Measurements from ENCODE around the gene ETV4.

ETV4 gene

DNA sequence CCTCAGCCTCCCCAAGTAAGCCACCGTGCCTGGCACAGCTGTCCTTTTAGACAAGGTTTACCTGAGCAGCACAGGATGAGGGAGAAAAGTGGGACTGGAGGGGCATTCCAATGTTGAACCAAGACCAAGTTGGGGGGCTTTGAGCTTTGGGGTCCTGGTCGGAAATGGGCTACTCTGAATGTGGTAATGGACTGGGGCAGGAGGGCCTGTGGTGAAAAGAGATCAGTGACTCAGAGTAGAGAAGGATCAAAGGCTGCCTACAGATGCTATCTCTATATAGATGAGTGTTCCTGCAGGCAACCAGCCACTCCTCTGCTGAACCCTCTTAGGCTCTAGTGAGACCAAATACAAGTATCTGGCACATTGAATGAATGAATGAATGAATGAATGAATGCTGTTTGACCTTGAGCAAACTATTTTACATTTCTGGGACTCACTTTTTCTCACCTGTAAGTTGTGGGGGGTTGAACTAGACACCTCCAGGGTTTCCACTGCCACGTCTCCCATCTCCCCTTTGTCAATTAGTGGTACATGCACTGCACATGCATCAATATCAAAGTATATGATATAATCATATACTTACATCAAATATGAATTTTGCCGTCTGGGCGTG lies 26.3 kb upstream of the ETV4 start:
- no peak for DNase-seq

DNA sequence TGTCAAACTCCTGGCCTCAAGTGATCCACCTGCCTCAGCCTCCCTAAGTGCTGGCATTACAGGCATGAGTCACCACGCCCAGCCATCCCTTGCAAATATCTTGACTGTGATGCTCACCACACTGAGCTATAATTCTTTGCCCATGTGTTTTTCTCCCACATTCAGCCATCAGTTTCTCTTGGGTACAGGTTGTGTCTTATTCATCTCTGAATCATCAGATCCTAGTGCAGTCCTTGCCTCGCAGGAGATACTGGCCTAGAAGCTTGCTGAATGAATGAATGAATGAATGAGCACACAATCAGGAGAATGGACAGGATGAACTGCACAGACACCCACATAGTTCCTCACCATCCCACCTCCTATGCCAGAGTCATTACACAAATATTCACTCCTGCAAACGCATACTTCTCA lies 24.4 kb upstream of the ETV4 start:
- DNase-seq = no peak

GRCh38 chr17:43568506-43569082 lies 22.5 kb upstream of the ETV4 start:
- DNase-seq = no peak

DNA sequence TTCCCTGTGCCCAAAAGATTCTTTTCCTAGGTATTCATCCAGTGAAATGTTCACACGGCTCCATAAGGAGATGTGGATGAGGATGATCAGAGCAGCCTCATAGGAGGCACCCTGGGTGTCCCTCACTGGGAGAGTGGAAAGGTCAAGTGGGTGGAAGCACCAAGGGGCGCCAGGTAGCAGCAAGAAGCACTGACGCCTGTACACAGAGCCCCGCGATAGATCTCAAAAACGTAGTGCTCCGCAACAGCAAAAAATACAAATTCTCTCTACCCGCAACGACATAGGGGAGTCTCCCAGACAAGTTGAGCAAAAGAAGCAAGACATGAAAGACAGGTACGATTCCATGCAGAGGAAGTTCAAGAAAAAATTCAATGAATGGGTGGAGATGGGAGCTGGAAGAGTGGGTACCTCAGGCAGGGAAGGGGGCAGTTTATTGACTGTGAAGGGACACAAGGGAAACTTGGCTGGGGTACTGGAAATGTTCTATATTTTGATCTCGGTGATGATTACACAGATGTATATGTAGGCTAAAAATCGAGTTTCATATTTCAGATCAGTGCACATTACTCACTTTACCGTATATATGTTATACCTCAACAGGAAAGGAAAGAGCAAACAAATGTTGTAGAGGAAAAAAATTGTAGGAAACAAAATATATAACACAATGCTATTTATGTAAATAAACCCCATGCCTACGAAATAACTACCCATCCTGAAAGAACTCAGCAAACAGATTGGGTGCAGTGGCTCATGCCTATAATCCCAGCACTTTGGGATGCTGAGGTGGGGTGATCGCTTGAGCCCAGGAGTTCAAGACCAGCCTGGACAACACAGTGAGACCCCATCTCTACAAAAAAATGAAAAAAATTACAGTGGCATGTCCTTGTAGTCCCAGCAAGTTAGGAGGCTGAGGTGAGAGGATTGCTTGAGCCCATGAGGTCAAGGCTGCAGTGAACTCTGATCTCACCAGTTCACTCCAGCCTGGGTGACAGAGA lies 17.8 kb upstream of the ETV4 start:
- DNase-seq = no peak

DNA sequence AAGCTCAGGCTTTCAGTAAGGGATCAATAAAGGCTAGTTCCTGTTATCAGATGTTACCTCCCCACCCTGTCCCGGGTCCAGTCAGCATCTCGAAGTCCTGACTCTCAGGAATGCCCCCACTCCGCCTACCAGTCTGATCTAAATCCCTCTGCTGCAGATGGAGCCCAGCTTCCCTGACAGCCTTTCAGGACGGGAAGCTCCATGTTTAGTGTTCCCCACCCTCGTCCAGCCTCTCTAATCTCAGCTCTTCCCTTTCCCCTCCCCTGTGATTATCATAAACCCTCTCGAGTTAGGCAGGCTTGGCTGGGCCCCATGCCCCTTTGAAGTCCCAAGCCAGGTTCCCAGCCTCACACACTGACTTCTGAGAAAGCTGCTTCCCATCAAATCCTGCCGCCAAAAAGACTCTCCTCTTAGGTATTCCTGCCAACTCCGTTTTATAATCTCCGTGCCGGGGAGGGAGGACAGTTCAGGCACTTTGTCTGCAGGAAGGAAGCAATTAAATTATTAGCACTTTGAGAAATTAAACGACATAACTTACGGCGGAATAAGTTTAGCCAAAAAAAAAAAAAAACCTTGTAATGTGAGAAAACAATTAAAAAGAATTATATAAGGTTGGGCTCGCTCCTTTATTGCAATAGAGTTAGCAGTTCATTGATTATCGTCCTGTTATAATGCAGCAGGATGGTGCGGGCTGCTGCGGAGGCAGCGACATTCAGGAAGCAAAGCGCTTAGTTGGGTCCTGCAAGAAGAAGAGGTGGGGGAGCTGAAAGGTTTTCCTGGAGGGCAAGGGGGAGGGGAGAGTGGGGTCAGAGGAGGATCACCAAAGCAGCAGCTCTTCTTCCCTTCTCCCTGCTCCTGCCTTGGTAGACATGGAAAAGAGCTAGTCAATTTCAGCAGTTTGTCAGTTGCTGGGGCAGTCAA lies 16.8 kb upstream of the ETV4 start:
- DNase-seq = peak; percentile 3

DNA sequence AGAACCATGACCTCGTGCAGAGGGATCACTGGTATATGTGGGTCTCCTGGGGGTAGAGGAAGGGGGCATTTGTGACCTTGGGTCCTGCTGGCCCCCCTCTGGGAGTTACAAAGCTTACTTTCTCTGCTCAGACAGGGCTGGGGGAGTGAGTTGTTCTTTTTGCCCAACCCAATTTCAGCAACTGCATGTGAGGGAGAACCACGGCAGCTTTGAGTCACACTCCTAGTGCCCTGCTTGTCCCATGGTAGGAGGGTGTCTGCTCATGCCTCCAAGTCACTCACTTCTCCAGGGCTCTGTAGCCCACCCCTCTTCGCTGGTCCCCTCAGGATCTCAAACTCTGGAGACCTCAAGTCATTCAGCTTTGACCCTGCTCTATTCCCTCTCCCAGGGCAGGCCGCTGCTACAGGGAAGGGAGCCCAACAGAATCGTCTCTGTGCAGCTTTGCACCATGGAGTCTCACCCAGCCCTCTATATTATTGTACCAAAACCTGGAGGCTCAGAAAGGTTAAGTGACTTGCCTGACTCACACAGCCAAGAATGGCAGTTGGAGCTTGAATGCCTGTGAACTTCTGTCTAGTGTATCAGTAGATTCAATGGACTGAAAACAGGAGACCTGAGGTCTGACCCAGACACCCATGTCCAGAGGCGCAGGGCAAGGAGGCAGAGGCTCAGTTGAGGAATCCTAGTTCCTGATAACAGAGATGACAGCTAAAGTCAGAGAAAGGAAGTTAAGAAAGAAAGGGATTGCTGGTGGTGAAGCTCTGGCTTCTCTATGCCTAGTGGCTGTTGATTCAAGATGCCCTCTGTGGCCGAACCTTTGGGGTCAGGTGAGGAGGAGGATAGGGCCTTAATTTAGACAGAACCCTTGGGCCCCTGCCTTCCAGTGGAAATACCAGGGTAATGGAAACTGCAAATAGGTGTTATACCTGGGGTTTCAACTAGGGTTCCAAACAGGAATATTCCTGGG lies 14.6 kb upstream of the ETV4 start:
- no peak for DNase-seq

GRCh38 chr17:43559161-43559816 lies 13.1 kb upstream of the ETV4 start:
- DNase-seq = no peak

- DNase-seq = no peak
Observed at GRCh38 chr17:43558805-43559160, 12.6 kb upstream of the ETV4 start.

DNA sequence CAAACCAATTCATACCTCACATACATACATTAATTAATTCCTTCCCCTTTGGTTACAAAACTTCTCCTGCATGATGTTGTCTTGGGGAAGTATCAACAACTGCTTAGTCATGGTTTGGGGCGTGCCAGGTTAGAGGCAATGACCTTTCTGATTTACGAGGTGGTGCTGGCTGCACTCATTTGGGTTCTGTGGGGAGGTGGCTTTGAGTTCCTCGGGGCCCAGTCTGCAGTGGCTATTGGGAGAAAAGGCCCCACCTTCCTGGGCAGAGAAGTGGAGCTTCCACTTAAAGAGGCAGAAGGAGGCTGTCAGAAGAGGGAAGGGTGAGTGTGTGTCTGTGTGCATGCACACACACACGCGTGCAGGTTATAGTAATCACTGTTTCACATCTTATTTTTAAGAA lies 10.2 kb upstream of the ETV4 start:
- no peak for DNase-seq

DNA sequence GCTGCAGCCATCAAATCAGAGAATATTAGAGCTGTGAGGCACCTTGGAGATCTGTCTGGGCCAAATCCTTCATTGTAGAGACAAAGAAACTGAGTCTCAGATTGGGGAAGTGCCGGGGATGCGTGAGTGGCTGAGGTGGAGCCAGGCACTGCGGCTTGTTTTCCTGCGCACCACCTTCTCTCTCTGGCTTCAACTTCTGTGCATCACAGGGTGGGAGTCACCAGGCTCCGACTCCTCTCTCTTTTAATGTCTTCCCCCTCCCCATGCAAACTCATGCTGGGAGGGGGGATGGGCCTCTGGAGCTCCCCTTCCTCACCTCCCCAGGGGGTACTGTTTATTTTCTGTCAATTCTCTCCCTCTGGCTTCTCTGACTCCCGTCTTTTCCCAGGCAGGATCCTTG lies 8.7 kb upstream of the ETV4 start:
- DNase-seq = no peak

GRCh38 chr17:43553573-43553972 lies 7.4 kb upstream of the ETV4 start:
- DNase-seq = no peak

DNA sequence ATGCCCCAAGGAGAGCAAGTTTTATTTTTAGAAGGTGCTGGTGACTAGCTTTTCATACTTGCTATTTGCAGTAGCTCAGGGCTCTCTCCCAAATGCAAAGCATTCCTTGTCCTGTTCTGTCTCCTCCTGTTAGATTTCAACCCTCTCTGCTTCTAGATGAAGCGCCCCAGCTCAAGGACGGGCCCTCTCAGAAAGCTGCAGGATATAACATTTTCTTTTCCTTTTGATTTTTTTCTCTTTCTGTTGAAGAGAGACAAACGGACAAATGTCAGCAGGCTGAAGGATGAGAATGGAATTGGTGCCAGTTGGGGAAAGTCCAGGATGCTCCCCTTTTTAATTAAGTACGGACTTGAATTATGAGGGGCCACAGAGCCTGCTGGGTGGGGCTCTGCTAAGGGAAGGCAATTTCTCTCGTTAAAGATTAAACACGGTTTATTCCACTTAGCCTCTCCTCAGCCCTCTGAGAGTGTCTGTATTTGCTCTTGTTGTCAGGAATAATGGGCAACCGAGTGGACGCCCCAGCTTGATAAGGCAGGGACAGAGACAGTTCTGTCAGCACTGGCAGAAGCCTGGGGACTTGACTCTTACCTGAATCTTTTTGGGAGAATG lies 6.2 kb upstream of the ETV4 start:
- no peak for DNase-seq

DNA sequence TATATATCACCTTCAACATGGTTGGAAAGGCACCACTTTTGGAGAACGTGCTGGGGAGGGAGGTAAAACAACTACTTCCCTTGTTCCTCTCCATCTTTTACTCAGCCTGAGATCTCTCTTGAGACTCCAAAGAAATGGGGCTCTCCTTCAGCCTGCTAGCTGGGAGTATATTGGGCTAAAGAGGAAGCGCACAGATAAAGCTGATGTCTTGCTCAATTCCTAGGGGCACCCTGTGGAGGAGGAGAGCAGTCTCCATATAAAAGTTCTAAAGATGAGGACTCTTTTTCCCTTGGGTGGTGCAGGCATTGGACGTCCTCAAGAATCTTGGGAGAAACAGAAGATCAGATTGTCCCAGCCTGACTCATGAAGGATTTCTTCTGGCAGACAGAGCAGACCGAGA lies 4.6 kb upstream of the ETV4 start:
- DNase-seq = no peak

DNA sequence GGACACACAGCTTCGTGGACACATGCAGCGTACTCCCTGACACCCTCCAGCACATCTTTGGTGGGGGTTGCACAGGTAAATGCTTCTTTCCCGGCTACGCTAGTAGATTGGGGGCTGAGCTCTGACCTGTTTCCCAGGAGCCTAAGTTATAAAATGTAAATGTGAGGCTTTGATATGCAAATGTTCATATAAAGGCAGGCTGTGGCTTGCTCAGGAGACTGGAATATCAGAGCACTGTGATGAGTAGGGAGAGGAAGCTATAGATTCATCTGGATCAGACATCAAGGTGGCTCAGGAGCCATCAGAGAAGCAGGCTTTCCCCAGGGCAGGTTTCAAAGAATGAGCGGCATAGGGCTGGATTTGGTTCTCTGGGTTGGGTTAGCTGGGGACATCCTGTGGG lies 3.4 kb upstream of the ETV4 start:
- no peak for DNase-seq

DNA sequence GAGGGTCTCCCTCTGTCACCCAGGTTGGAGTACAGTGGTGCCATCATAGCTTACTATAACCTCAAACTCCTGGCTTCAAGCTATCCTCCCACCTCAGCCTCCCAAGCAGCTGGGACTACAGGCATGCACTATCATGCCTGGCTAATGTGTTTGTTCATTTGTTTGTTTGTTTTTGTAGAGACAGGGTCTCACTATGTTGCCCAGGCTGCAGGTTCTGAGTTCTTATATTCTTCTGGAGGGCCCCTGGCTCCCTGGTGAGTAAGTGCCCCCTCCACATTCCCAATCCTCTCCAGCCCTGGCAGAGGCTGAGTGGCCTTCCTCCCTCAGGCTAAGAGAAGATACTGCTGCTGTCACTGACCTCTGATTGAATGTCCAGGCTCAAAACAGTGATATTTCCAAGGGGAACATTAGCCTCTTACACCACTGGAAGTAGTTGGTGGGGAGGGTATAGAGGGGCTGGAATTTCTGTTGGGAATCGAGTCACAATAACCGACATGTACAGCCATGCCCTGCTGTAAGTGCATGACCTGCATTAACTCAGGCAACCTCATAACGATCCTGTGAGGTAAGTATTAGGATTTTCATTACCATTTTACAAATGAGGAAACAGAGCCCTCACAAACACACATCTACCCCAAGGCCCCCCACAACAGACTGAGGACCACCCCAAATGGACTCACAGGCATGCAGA lies 2.7 kb upstream of the ETV4 start:
- DNase-seq = no peak

GRCh38 chr17:43547659-43548256 lies 1.6 kb upstream of the ETV4 start:
- no peak for DNase-seq

GRCh38 chr17:43547189-43547550 lies 1.0 kb upstream of the ETV4 start:
- no peak for DNase-seq

GRCh38 chr17:43545383-43545632 lies 832 bp downstream of the ETV4 start:
- DNase-seq = no peak

- no peak for DNase-seq
Observed at GRCh38 chr17:43543771-43544575, 2.2 kb downstream of the ETV4 start.

Measured in NCI-H1105 (cell line).